Activated T-helper 1 cell treated with Interleukin-2 at 50 U/mL for 16 hours (primary cell): ENCODE results near the gene RAMACL.
"Not testable (repeated sequence)": the region's sequence is repeated elsewhere in the genome, so short reads cannot be mapped to it uniquely, and the experiment has no call there.

Source experiments
- DNase-seq: peaks from one replicate; pipeline ENCODE4 v3.0.0-alpha.2; 2020; ENCODE audit warnings: low read depth

Gene RAMACL

DNA sequence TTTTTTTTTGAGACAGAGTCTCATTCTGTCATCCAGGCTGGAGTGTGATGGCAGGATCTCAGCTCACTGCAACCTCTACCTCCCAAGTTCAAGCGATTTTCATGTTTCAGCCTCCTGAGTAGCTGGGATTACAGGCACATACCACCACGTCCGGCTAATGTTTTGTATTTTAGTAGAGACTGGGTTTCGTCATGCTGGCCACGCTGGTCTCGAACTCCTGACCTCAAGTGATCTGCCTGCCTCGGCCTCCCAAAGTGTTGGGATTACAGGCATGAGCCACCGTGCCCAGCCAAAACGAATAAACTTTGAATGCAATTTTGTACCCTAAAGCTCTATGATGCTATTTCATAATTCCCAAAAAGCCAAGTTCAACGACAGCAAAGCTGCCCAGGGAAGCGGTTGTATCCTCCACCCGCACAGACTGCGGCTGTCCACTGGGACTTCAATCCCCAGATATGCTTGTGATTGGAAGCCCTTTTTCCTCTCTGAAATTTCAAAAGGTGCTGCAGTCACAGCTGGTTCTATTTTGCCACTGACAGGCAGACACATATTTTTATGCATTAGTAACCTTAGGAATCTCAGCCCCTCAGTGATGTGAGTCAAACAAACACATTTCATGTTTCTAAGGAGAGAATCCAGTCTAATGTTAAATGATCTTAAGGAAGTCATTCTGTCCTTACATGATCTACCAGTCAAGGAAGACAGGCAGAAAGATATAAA lies 8.7 kb upstream of the RAMACL start:
- no peak for DNase-seq

DNA sequence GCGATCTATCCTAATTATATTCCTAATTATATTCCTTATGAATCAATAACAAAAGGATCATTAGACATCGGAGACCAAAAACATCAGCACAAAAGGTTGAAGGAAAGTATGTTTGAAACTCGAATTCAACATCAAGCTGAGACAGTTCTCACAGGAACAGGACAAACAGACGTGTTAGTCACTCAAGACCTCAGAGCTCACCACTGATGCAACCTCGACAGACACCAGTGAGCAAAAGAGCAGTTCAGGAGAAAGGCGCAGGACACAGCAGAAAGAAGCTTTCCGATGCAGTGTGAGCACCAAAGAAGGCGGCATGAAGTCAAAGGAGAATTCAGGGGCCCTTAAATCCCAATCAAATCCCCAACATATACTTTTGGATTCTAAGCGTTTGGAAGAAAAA lies 6.3 kb upstream of the RAMACL start:
- no peak for DNase-seq

DNA sequence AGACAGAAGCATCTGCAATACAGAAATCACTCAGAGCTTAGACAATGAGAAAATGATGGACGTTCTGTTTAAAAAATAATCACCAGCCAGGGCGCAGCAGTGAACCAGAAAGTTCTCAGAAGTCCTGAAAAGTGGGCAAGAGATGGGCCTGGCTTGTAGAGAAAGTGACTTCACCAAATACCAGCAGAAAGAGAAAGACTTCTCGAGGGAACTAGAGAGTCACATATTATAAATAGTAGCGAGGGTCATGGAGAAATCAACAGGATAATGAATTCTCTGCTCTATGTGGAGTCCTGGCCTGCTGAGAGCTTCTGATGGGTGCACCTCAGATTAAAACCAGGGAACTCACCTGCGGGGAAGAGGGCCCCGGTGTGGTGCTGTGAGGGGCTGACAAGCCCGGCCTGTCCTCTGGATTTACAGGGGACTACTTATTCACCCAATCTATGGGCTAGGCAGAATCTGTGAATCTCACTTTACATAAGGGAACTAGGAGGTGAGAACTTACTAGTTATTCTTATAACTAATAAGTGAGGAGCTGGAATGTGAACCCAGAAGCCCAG lies 5.6 kb upstream of the RAMACL start:
- no peak for DNase-seq

DNA sequence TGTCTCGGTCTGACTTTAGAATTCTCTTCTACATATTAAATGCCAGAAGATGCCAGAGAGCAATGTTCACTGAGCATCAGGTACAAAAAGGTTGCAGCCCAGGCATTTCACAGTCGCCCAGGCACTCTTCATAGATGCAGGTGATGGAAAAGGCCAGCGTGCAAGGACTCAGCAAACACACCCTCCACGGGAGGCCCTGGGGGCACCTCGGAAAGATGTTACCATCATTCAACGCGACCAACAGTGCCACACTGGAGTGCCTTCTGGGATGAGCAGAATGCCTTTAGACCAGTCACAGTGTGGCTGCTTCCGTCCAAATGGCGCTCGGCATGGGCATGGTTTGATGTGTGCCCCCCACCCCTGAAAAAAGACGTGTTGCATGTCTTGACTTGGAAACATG lies 4.5 kb upstream of the RAMACL start:
- DNase-seq, result no peak

DNA sequence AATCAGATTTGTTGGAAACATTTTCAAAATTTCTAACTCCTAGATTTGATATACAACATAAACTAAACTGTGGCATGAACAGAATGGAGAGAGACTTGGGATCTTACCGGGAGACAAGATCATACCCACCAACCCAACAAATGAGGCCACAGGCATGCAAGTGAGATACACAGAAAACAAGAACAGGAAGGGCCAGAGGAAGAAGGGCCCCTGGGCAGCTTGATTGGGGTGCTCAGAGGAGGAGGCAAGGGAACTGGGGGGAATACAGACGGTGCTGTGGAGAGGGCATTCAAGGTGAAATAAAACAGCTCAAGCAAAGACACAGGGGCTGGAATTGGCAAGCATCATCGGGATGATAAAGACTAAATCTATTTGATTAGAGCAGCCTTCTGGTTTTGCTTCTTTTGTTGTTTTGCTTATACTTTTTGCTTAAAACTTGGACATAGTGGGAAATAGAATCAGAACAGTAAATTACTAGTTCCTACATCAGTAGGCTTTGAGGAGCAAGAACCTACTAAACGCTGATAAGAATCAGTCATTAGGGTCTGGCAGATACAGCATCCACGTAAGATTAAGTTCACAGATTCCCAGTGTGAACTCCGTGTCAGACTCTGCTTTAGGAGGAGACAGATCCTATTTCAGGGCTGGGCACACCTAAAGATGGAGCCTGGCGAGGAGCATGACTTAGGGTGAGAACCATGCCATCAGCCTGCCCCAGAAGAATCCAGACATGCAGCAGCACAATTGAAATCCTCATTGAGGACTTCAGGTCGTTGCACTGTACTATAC lies 3.5 kb upstream of the RAMACL start:
- DNase-seq, result no peak

DNA sequence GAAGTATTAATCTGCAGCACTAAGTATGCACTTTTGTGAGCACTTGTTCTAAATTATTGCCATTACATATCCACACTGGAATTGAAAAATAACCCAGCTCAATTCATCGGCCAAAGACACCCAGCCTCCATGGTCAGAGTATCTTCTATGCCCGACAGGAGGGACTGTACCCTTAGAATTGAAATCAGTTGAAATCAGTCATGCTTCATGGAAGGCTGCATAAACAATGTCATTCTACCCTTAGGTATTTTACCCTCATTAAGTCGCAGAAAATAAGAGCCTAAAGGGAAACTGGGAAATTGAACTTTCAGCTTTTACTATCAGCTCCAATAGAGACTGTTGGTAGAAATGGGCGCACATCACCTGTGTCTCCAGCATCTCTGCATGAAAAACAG lies 2.9 kb upstream of the RAMACL start:
- DNase-seq, result no peak

DNA sequence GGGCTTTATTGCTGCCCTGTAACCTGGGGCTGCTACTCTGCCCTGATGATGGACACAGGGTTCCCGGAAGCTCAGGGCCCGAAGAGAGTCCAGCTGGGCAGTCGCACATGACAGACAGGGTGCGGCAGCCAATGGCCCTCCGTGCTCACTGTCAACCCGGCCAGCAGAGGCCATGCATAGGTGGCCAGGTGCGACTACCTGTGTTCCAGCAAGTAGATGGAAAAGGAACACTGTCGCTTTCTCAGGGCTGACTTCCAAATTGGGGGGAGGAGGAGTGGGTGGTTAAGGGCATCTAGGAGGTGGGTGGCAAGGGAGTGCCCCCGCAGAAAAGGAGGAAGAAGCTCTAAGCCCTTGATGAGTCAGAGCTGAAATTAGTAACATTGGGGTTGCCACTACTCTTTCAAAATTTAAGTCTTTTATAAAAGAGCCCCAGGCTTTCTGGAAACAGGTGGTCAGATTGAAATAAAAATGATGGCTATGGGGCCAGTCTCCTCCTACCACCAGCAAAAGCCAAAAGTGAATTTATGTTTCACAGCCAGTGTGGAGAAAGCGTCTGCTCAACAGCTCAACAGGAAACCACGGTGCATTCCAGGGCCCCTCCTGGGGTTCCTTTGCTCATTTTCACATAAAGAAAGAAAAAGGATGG lies 2.3 kb upstream of the RAMACL start:
- DNase-seq, result no peak

DNA sequence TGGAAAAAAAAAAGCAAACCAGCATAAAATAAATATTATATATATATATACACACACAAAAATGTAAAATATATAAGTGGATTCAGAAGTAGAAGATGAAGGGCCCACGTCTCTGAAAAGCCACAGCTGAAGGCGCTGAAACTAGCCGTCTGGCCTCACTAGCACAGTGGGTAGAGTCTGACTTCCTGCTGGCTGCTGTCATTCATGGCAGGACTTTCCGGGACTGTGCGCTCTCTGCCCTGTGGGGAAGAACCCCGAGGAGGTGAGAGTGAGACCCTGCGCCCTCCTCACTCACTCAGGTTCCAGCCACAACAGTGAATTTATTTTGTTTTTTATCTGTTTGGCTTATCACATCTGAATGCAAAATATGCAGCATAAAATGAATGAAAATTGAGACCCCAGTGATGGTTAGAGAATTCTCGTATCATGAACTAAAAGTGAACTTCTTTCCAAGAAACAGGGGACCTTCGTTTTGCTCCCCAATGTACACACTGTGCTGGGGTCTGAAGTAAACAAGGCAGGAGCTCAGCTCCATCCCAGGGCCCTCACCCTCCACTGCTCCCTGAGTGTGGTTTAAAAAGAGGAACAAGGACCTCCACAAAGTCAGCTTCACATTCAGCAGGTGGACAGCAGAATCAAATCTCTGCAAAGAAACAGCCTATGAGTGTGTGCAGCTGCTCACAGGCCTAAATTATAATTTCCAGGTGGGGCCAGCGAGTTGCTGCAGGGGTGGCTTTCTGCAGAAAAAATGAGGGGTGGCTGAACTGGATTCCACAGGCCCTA lies 1.3 kb upstream of the RAMACL start:
- DNase-seq, result no peak

DNA sequence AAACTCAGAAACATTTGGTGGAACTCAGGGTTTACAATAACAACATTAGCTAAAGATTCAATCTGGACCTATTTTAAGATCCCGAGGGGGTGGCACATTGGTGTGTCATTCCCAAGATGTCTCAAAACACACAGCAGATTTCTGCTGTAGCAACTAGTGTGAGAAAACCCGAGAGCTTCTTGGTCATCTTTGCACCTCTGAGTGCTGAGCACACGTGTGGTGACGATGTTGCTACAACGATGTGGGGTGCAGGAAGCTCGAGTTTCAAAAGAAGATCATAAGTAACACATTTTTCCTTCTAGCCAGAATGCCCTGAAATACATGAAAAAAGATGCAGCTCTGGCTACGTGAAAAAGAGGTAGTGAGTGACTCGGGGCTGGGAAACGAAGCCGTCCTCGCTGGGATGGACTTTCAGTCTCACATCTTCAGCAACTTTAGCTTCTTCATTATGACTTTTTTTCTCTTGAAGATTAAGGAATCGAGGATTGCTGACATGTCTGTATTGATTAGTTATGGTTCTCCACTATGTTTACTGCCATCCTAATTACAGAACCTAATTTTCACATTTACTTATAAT lies 1.5 kb downstream of the RAMACL start:
- no peak for DNase-seq

DNA sequence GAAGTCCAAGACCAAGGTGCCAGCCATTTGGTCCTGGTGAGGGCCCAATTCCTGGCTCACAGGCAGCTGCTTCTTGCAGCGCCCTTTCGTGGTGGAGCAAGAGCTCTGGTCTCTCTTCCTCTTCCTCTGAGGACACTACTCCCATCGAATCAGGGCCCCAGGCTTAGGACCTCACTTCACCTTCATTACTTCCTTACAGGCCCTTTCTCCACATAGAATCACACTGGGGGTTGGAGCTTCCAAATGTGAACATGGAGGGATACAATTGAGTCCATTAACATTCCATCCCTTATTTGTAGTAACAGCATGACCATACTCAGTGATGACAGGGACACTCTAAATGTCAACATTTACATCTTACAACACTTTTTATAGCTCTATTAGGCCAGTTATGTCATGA lies 2.3 kb downstream of the RAMACL start:
- no peak for DNase-seq

DNA sequence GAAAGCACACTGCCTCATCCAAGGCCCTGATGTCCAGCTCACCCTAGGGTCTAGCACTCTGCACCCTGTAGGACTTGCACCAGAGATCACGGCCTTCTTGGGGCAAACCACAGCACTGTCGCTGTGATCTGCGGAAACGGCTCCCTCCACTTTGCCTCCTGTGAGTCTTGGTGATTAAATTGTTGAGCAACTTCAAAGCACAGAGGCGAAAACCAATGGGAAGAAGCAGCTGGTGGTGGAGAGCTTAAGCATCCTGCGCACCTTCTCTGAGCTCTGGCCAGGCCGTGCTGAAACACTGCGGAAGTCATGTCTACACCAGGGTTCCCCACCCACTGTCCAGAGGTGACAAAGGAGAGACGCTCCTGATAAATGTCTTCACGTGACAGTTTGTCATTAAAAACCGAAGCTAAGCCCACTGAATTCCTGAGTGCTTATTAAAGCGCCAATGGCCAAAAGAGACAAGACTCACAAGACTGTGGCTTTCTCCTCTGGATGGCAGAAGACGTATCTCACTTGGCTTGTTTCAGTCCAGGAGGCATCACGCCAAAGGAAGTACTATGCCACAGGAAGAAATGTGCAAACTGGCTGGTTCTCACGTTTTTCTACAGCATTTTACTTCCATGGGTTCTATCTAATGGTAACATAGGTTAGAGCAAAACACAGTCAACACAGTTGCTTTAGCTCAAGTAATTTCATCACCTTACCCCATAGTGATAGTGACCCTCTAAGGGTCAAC lies 3.1 kb downstream of the RAMACL start:
- no peak for DNase-seq

DNA sequence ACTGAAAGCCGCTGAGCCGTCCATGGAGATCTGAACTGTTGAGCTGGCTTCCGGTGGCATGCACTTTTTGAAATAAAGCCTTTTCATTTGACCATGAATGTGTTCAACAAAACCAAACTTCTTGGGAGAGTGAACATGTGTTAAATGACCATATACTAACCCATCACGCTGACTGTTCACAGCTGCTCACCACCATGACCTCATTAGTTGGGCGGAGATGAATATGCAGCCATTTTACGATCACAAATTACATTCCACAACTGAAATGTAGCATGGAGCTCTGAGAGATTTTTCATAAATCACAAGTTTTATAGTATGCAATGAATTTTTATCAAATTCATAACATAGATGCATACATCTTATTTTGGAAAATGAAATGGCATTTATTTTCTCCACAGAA lies 4.2 kb downstream of the RAMACL start:
- no peak for DNase-seq

DNA sequence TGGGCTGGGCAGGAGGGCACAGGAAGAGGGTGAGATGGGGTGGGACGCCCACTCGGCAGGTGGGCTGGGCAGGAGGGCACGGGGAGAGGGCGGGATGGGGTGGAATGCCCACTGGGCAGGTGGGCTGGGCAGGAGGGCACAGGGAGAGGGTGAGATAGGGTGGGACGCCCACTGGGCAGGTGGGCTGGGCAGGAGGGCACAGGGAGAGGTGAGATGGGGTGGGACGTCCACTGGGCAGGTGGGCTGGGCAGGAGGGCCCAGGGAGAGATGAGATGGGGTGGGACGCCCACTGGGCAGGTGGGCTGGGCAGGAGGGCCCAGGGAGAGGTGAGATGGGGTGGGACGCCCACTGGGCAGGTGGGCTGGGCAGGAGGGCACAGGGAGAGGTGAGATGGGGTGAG lies 4.7 kb downstream of the RAMACL start:
- DNase-seq, result not testable (repeated sequence)

DNA sequence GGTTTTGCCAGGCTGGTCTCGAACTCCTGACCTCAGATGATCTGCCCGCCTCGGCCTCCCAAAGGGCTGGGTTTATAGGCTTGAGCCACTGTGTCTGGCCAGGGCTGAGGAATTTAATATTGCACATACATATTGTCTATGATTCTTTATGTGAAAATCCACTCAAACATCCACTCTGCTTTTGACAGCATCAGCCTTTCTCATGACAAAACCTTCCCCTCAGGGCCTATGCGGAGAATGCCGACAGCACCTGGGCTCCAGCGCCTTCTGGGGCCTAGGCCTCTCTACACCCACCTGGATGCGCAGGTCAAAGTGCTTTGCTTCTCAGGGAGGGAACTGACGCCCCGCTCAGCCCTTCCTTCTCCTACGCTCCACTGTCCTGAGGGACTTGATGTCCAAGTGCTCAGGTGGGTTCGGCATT lies 5.4 kb downstream of the RAMACL start:
- DNase-seq, result no peak

DNA sequence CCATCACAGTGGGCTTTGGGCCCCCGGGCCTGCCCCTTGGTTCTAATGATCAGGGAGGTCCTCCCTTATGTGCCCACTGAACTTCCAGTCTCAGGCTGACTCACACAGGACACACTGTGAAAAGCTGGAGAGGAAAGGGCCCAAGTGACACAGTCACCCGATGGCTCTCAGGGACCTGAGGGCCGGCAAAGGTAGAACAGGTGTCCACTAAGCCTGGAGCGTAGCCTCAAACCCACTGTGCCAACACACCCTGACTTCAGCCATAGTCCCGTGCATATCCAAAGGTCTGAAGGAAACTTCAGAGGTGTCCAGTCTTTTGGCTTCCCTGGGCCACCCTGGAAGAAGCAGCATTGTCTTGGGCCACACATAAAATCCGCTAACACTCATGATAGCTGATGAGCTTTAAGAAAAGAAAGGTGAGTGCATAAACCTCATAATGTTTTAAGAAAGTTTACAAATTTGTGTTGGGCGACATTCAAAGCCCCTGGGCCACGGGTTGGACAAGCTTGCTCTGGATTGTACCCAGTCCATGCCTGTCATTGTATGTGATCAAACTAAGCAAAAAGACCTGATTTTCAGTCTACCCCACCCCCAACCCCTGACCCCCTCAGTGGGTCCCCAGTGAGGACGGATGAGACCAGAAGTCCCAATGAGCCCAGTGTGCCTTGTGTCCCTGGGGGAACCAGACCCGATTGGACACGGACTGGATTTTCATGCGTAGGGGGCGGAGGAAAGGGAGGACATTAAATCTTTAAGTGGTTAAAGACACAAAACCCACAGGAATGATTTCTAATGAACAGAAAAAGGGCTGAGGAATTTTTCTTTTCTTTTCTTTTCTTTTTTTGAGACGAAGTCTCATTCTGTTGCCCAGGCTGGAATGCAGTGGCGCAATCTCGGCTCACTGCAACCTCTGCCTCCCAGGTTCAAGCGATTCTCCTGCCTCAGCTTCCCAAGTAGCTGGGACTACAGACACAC lies 6.1 kb downstream of the RAMACL start:
- DNase-seq, result no peak

DNA sequence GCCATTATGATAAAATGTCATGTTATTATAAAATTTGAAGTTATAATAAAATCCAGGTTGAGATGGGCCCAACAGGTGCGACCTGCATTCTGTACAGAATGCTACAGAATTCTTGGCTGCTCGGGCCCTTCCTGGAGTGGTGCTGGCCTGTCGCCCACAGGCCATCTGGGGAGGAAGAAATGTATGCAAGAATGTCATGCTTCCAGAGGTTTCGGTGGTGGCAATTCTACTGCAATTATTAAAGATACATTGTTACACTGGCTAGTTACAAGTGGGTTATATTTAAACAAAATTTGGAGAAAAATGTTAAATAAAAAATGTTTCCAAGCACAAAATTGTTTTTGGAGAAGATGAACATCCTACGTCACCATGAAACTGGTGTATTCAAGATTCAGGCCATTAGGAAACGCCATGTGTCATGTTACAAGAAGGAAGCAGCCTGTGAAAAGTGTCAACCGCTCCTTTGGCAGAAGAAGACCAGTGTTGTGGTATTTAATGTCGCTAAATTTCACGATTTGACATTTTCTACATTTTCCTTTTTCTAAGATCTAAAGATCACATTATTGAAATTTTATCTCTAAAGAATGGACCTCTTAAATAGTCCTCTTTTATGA lies 7.1 kb downstream of the RAMACL start:
- no peak for DNase-seq

DNA sequence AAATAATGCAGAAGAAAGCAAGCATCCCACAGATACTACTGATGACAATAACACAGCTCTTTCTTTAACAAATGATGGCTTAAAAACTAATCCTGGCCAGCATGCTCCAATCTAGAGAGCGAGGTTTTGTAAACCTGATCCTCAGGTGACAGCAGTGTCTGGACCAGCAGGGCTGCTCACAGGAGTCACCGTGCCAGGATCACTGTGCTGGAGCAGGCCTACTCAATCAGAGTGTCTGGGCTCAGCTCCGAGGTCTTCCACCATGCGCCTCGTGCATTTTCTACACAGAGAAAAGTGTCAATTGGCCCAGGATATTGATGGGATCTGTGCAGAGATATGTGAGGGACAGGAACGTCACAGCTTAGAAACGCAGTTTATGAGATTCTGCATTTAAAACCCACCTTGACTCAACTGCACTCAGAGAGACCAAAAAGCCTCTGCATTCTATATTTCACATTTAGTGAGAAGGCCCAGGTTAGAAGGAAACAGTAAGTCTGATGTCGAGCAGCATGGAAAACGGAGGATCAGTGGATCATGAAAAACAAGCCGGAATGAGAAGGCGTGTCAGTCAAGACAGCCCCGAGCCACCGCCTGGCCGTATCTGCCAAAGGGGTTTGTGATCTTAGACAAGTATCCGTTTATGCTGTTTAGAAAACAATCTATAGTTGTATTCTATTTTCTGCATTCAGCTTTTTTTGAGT lies 7.8 kb downstream of the RAMACL start:
- DNase-seq, result no peak

DNA sequence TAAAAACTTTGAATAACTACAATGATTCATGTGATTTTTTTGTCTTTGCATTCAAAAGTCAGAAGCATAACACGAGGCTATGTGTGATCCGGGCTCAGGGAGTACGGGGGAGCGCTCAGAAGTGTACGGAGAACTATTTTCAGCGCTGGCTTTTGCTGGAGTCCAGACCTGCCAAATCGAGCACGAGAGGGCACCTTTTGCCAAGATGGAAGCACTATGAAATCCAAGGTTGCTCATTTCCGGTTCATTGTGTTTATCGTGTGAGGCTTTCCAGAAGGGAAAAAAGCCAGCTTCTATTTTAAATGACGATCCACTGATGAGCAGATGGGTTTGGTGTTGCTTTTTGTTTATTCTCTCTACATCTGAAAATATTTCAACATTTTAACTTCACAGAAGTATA lies 11.3 kb downstream of the RAMACL start:
- DNase-seq, result no peak
